Measurements from ENCODE around the gene SLC40A1. TPM values are rescaled to one million over a fixed set of nuclear protein-coding genes. Genes with fewer than 3 reads are reported as not detected.

Gene SLC40A1
- total and polyA plus RNA-seq, 10 of the 15 experiments (the other 5 are each of a cell fraction or from before 2014, with no cell fraction given) = 0.01 to 0.38 (median 0.08) TPM; not detected in 7

- in situ Hi-C loops (cut with MboI) = no loop called here
- ATAC-seq = no peak
- RAD21 ChIA-PET (ENCODE audit: unreplicated experiment) = no interaction called here
Observed at GRCh38 chr2:189560273-189560586, 20.4 kb downstream of the SLC40A1 start.

More at GRCh38 chr2:189560273-189560586, 20.4 kb downstream of the SLC40A1 start:
- ChIA-PET SMC1A (ENCODE audit: uncharacterized antibody, unreplicated experiment) (no interaction called here), POLR2A (no interaction called here), CTCF (no interaction called here)
- Histone ChIP-seq H2AFZ (ENCODE audit: control insufficient read depth, low read depth, low read length) (no peak overlapping the region), H3K4me1 (ENCODE audit: control insufficient read depth, insufficient read depth, low read length) (no peaks in the 10 kb centered on the region), H3K4me2 (ENCODE audit: control insufficient read depth, insufficient read depth) (no peak overlapping the region), H3K4me3 (no peak overlapping the region), H4K20me1 (ENCODE audit: control insufficient read depth, insufficient read depth) (no peaks in the 10 kb centered on the region), H3K9ac (ENCODE audit: control insufficient read depth, insufficient read depth, low read length) (no peak overlapping the region), H3K9me3 (replicated peaks; ENCODE audit: control insufficient read depth, insufficient read depth, low read length) (no peaks in the 10 kb centered on the region), H3K36me3 (ENCODE audit: control insufficient read depth in 2 of 2, insufficient read depth in 2 of 2, low read length in 1 of 2) (no peaks in the 10 kb centered on the region), H3K79me2 (ENCODE audit: control insufficient read depth, insufficient read depth, low read length) (no peaks in the 10 kb centered on the region), H3K27me3 (replicated peaks in 1 of 2; ENCODE audit: control insufficient read depth in 2 of 2, insufficient read depth in 2 of 2, low read length in 1 of 2) (no peaks in the 10 kb centered on the region), H3K27ac (ENCODE audit: control insufficient read depth, insufficient read depth) (no peak overlapping the region)
- DNase-seq (ENCODE audit: low read depth, low spot score) (no peak), FAIRE-seq (no peak)
- no TSS peak for BruUV-seq (replicated peaks)
- intact Hi-C loops (cut with micrococcal nuclease; ENCODE audit: unreplicated experiment) = no loop called here
- TF ChIP-seq KLF5 (IDR thresholded peaks at IDR 0.05; ENCODE audit: partially characterized antibody) = no peak
- TF ChIP-seq PRDM15 (CRISPR knock-in tag; IDR thresholded peaks at IDR 0.05) = no peak
- no peak for TF ChIP-seq EZH2 (IDR thresholded peaks at IDR 0.05; ENCODE audit: borderline replicate concordance, control insufficient read depth, low read depth, low read length)
- TF ChIP-seq KDM1A (IDR thresholded peaks at IDR 0.05; ENCODE audit: borderline replicate concordance) = no peak
- TF ChIP-seq ATF2 (IDR thresholded peaks at IDR 0.05; ENCODE audit: low read length) = no peak

All from GM12878 (cell line).